Skin epidermis (tissue), 12 donors: ENCODE measurements around the gene PRR9.
A peak's percentile ranks its signal among the peaks of the same experiment; 100 is the strongest.
"Not testable (repeated sequence)": the region's sequence is repeated elsewhere in the genome, so short reads cannot be mapped to it uniquely, and the experiment has no call there.

ENCODE experiments used
- H3K27ac ChIP-seq, 21 experiments: fragments of 200-600 bp; sonication (generic) in 11 of 21; one replicate each; pipeline ENCODE4 v1.5.0; 2020; ENCODE audit warnings: mild to moderate bottlenecking in 3 of 21, inconsistent platforms in 2 of 21, moderate library complexity in 2 of 21
- H3K4me3 ChIP-seq, 7 experiments: fragments of 200-600 bp; sonication (generic) in 2 of 7; one replicate each; pipeline ENCODE4 v1.5.0; 2020; ENCODE audit warnings: inconsistent platforms in 2 of 7, mild to moderate bottlenecking in 2 of 7, moderate library complexity in 1 of 7

PRR9 gene

GRCh38 chr1:153217212-153217611 is at the start of gene PRR9:
TSS of gene PRR9 (plus strand) at chr1:153217584. CDS start at chr1:153218145, 561 bp downstream.
- no peak within 1 kb of the TSS for H3K4me3 ChIP-seq
- H3K27ac ChIP-seq: no peak within 1 kb of the TSS

GRCh38 chr1:153168686-153169085 is 48.7 kb upstream of the PRR9 start:
- Histone ChIP-seq H3K4me3 (no peak overlapping the region), H3K27ac (no peak overlapping the region)

- no peak overlapping the region for H3K4me3 ChIP-seq
- peak overlapping the region in 3 of 21 experiments; percentile 5 to 55 (median 33) for H3K27ac ChIP-seq
These were observed 42.8 kb upstream of the PRR9 start for GRCh38 chr1:153174624-153175023.

- Histone ChIP-seq H3K27ac (no peak overlapping the region), H3K4me3 (no peak overlapping the region)
These were observed 38.5 kb upstream of the PRR9 start for GRCh38 chr1:153178922-153179321.

- H3K27ac ChIP-seq: no peak overlapping the region
- no peak overlapping the region for H3K4me3 ChIP-seq
These were observed 36.8 kb upstream of the PRR9 start for GRCh38 chr1:153180556-153180955.

- H3K4me3 ChIP-seq, H3K27ac ChIP-seq: not testable (repeated sequence)
These were observed 29.1 kb upstream of the PRR9 start for GRCh38 chr1:153188301-153188700.

- Histone ChIP-seq H3K4me3 (no peak overlapping the region), H3K27ac (no peak overlapping the region)
These were observed 27.0 kb upstream of the PRR9 start for GRCh38 chr1:153190373-153190772.

GRCh38 chr1:153192697-153193096 is 24.7 kb upstream of the PRR9 start:
- Histone ChIP-seq H3K4me3 (no peak overlapping the region), H3K27ac (no peak overlapping the region)

GRCh38 chr1:153194331-153195050 is 22.9 kb upstream of the PRR9 start:
- Histone ChIP-seq H3K27ac (no peak overlapping the region), H3K4me3 (no peak overlapping the region)

- Histone ChIP-seq H3K27ac (no peak overlapping the region), H3K4me3 (no peak overlapping the region)
These were observed 22.2 kb upstream of the PRR9 start for GRCh38 chr1:153195216-153195615.

- Histone ChIP-seq H3K4me3 (no peak overlapping the region), H3K27ac (no peak overlapping the region)
These were observed 15.4 kb upstream of the PRR9 start for GRCh38 chr1:153202006-153202405.

- Histone ChIP-seq H3K27ac (no peak within 1 kb of the TSS), H3K4me3 (no peak within 1 kb of the TSS)
These were observed 14.3 kb upstream of the PRR9 start, which contains the start of gene LELP1 for GRCh38 chr1:153203130-153203529. TSS of gene LELP1 (plus strand) at chr1:153203430. CDS start at chr1:153204708, 1,278 bp downstream.

GRCh38 chr1:153206631-153207030 is 10.8 kb upstream of the PRR9 start:
- H3K27ac ChIP-seq: no peak overlapping the region

GRCh38 chr1:153210206-153210605 is 7.2 kb upstream of the PRR9 start:
- Histone ChIP-seq H3K27ac (no peak overlapping the region), H3K4me3 (no peak overlapping the region)

More at GRCh38 chr1:153206631-153207030, 10.8 kb upstream of the PRR9 start:
- no peak overlapping the region for H3K4me3 ChIP-seq

GRCh38 chr1:153212201-153212600 is 5.2 kb upstream of the PRR9 start:
- Histone ChIP-seq H3K4me3 (no peak overlapping the region), H3K27ac (no peak overlapping the region)

- H3K27ac ChIP-seq: no peak overlapping the region
- H3K4me3 ChIP-seq: no peak overlapping the region
These were observed 3.9 kb upstream of the PRR9 start for GRCh38 chr1:153213519-153213918.

- Histone ChIP-seq H3K4me3 (no peak overlapping the region), H3K27ac (no peak overlapping the region)
These were observed 496 bp downstream of the PRR9 start for GRCh38 chr1:153217744-153218416.

- H3K27ac ChIP-seq: no peak overlapping the region
- no peak overlapping the region for H3K4me3 ChIP-seq
These were observed 3.4 kb downstream of the PRR9 start for GRCh38 chr1:153220606-153221303.

GRCh38 chr1:153223040-153223891 is 5.9 kb downstream of the PRR9 start:
- not testable (repeated sequence) for H3K4me3 ChIP-seq, H3K27ac ChIP-seq

GRCh38 chr1:153227810-153228209 is 10.4 kb downstream of the PRR9 start:
- no peak overlapping the region for H3K4me3 ChIP-seq
- H3K27ac ChIP-seq: no peak overlapping the region
